ENCODE data around the gene CTXN3.

DNA sequence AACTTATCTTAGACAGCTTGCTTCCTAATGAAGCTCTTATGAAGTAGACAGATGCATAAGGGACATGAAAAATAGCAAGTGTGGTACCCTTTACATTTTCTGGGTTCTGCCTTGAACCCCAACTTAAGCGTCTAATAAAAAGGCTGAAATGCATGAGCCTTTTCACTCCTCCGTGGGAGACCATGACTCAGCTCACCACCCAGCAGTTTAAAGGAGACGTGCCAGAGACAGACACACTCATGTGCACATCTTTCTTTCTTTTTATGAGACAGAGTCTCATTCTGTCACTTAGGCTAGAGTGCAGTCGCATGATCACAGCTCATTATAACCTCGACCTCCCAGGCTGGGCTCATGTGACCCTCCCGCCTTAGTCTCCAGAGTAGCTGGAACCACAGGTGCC lies 22.3 kb downstream of the CTXN3 start:
- TF ChIP-seq, protein P1, sequence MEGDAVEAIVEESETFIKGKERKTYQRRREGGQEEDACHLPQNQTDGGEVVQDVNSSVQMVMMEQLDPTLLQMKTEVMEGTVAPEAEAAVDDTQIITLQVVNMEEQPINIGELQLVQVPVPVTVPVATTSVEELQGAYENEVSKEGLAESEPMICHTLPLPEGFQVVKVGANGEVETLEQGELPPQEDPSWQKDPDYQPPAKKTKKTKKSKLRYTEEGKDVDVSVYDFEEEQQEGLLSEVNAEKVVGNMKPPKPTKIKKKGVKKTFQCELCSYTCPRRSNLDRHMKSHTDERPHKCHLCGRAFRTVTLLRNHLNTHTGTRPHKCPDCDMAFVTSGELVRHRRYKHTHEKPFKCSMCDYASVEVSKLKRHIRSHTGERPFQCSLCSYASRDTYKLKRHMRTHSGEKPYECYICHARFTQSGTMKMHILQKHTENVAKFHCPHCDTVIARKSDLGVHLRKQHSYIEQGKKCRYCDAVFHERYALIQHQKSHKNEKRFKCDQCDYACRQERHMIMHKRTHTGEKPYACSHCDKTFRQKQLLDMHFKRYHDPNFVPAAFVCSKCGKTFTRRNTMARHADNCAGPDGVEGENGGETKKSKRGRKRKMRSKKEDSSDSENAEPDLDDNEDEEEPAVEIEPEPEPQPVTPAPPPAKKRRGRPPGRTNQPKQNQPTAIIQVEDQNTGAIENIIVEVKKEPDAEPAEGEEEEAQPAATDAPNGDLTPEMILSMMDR (IDR thresholded peaks at IDR 0.05), result no peak
- no peak for TF ChIP-seq POLR2A (IDR thresholded peaks at IDR 0.05)
